ENCODE measurements around the gene RANBP9. TPM values are rescaled to one million over a fixed set of nuclear protein-coding genes. Genes with fewer than 3 reads are reported as not detected.

The RANBP9 gene
- total and polyA plus RNA-seq, 2 of the 13 experiments (the other 11 are each of a cell fraction or from before 2014, with no cell fraction given): 26.6 to 30.6 TPM

DNA sequence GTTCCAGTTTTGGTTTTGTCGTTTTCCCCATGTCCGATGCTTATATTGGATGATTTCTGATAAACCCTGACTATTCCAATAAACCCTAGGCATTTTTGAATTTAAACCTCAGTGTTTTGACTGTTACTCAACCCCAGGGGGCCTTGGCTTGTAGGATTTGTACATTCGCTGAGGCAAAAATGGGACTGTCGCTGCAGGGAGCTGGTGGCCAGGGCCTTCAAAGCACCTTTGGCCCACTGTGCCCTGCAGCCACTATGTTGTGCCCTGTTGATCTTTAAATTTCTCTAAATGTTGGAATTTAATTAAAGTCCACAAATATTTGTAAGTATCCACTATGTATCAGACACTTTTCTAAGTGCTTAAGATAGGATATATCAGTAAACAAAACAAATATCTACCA, 106.0 kb downstream of the RANBP9 start (continued):
- no peak for TF ChIP-seq ZKSCAN8 (CRISPR knock-in tag; IDR thresholded peaks at IDR 0.05; ENCODE audit: borderline replicate concordance)
- no peak for TF ChIP-seq ZNF292 (CRISPR knock-in tag; IDR thresholded peaks at IDR 0.05; ENCODE audit: borderline replicate concordance, low read depth)
- TF ChIP-seq ZNF672 (CRISPR knock-in tag; IDR thresholded peaks at IDR 0.05): no peak
- TF ChIP-seq, protein P1, sequence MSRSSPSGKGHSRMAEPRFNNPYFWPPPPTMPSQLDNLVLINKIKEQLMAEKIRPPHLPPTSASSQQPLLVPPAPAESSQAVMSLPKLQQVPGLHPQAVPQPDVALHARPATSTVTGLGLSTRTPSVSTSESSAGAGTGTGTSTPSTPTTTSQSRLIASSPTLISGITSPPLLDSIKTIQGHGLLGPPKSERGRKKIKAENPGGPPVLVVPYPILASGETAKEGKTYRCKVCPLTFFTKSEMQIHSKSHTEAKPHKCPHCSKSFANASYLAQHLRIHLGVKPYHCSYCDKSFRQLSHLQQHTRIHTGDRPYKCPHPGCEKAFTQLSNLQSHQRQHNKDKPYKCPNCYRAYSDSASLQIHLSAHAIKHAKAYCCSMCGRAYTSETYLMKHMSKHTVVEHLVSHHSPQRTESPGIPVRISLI (CRISPR knock-in tag; IDR thresholded peaks at IDR 0.05; ENCODE audit: borderline replicate concordance): no peak
- no peak for TF ChIP-seq EEA1 (CRISPR knock-in tag; IDR thresholded peaks at IDR 0.05; ENCODE audit: borderline replicate concordance)
- no peak for TF ChIP-seq ZMYM4 (CRISPR knock-in tag; IDR thresholded peaks at IDR 0.05)
- no peak for TF ChIP-seq ZNF674 (CRISPR knock-in tag; IDR thresholded peaks at IDR 0.05; ENCODE audit: low read depth)
- TF ChIP-seq ZNF709 (CRISPR knock-in tag; IDR thresholded peaks at IDR 0.05): no peak
- TF ChIP-seq TBP (CRISPR knock-in tag; IDR thresholded peaks at IDR 0.05): no peak
- TF ChIP-seq, protein P2, sequence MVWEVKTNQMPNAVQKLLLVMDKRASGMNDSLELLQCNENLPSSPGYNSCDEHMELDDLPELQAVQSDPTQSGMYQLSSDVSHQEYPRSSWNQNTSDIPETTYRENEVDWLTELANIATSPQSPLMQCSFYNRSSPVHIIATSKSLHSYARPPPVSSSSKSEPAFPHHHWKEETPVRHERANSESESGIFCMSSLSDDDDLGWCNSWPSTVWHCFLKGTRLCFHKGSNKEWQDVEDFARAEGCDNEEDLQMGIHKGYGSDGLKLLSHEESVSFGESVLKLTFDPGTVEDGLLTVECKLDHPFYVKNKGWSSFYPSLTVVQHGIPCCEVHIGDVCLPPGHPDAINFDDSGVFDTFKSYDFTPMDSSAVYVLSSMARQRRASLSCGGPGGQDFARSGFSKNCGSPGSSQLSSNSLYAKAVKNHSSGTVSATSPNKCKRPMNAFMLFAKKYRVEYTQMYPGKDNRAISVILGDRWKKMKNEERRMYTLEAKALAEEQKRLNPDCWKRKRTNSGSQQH (CRISPR knock-in tag; IDR thresholded peaks at IDR 0.05; ENCODE audit: low read depth): no peak
- TF ChIP-seq KLF16 (CRISPR knock-in tag; IDR thresholded peaks at IDR 0.05): 0 out of 4 replicates have a peak, but pooled peaks of 1 of the 2 experiments have one; percentile 2
- TF ChIP-seq BORCS8-MEF2B (CRISPR knock-in tag; IDR thresholded peaks at IDR 0.05): no peak
- TF ChIP-seq POLR2G (IDR thresholded peaks at IDR 0.05; ENCODE audit: low read depth, low read length): 0 out of 2 replicates have a peak, but pooled peaks have one; percentile 15
